MM.1S (cell line): ENCODE results near the gene OOSP1.

ENCODE experiments used
- DNase-seq: peaks from one replicate; pipeline ENCODE4 v3.0.0-alpha.2; 2015
- H2AFZ ChIP-seq: fragments of 300-600 bp; sonication (generic); 2 replicates; pipeline ENCODE4 v1.6.0; 2016; ENCODE audit warnings: antibody characterized with exemption, low read length
- H3F3A ChIP-seq: fragments of 300-600 bp; sonication (generic); 2 replicates; pipeline ENCODE4 v1.6.1; 2016; ENCODE audit warnings: mild to moderate bottlenecking, antibody characterized with exemption, low read length, moderate library complexity, mixed read lengths; ENCODE audit not compliant: insufficient read depth
- H3K27ac ChIP-seq: fragments of 300-600 bp; sonication (generic); 2 replicates; pipeline ENCODE4 v1.5.1; 2016; ENCODE audit warnings: mild to moderate bottlenecking, low read length
- H3K27me3 ChIP-seq: fragments of 300-600 bp; sonication (generic); replicated peaks from 2 replicates; pipeline ENCODE4 v1.6.0; 2016; ENCODE audit warnings: low read length; ENCODE audit not compliant: insufficient read depth
- H3K36me3 ChIP-seq: fragments of 300-600 bp; sonication (generic); replicated peaks from 2 replicates; pipeline ENCODE4 v1.6.1; 2016; ENCODE audit warnings: mild to moderate bottlenecking, low read length, mixed read lengths; ENCODE audit not compliant: insufficient read depth
- H3K4me1 ChIP-seq: fragments of 300-600 bp; sonication (generic); 2 replicates; pipeline ENCODE4 v1.6.1; 2016; ENCODE audit warnings: low read length, mixed read lengths
- H3K4me2 ChIP-seq: fragments of 300-600 bp; sonication (generic); 2 replicates; pipeline ENCODE4 v1.6.0; 2016; ENCODE audit warnings: low read depth, low read length
- H3K4me3 ChIP-seq: fragments of 300-600 bp; sonication (generic); 2 replicates; pipeline ENCODE4 v1.5.1; 2016; ENCODE audit warnings: low read length, mixed read lengths
- H3K79me2 ChIP-seq: fragments of 300-600 bp; sonication (generic); 2 replicates; pipeline ENCODE4 v1.6.1; 2016; ENCODE audit warnings: mixed run types, low read length, mixed read lengths
- H3K9ac ChIP-seq: fragments of 300-600 bp; sonication (generic); 2 replicates; pipeline ENCODE4 v1.6.1; 2016; ENCODE audit warnings: low read length, mixed read lengths
- H3K9me2 ChIP-seq: fragments of 300-600 bp; sonication (generic); replicated peaks from 2 replicates; pipeline ENCODE4 v1.6.1; 2016; ENCODE audit warnings: mild to moderate bottlenecking, low read length, mixed read lengths; ENCODE audit not compliant: insufficient read depth
- H3K9me3 ChIP-seq: fragments of 300-600 bp; sonication (generic); replicated peaks from 2 replicates; pipeline ENCODE4 v1.6.1; 2016; ENCODE audit warnings: mild to moderate bottlenecking, low read length, mixed read lengths; ENCODE audit not compliant: insufficient read depth
- H4K20me1 ChIP-seq: fragments of 300-600 bp; sonication (generic); 2 replicates; pipeline ENCODE4 v1.6.1; 2016; ENCODE audit warnings: mild to moderate bottlenecking, low read length, moderate library complexity, mixed read lengths; ENCODE audit not compliant: insufficient read depth
- EZH2 ChIP-seq: fragments of 300-600 bp; sonication (generic); optimal IDR thresholded peaks from 2 replicates; pipeline ENCODE3; 2017; ENCODE audit warnings: low read depth, mild to moderate bottlenecking, antibody characterized with exemption, low read length, mixed read lengths
- EZH2phosphoT487 ChIP-seq: fragments of 300-600 bp; sonication (generic); IDR thresholded peaks from 2 replicates; pipeline ENCODE4 v1.6.1; 2018; ENCODE audit warnings: antibody characterized with exemption, low read length
- TF ChIP-seq, protein P1 (sequence below): fragments of 300-600 bp; sonication (generic); IDR thresholded peaks from 2 replicates; pipeline ENCODE4 v1.5.1; 2016; ENCODE audit warnings: antibody characterized with exemption, low read length, mixed read lengths

The OOSP1 gene

DNA sequence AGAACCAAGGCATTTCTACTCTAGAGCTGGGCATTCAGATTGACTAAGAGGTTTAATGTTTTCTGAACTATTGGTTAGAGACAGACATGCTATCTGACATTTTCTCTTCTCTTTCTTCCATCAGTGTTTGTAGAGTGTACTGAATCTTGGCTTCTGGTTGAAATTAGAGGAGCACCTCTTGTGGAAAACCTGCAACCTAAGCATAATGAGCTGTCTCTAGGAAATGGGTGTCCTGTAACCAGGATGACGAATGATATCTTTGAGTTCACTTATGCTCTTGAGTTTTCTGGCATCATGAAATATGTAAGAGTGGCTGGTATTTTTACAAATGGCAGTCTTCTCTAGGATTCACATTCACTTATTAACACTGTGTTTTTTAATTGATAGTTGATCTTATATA, 45.0 kb downstream of the OOSP1 start:
- DNase-seq = no peak
- H3K9me2 ChIP-seq = no peaks in the 10 kb centered on the region
- no peaks in the 10 kb centered on the region for H3K36me3 ChIP-seq
- H3K79me2 ChIP-seq = no peaks in the 10 kb centered on the region
- no peak overlapping the region for H3K4me3 ChIP-seq
- no peaks in the 10 kb centered on the region for H3F3A ChIP-seq
- no peaks in the 10 kb centered on the region for H3K4me1 ChIP-seq
- no peak overlapping the region for H2AFZ ChIP-seq
- H4K20me1 ChIP-seq = no peaks in the 10 kb centered on the region
- no peak overlapping the region for H3K27ac ChIP-seq
- no peaks in the 10 kb centered on the region for H3K9me3 ChIP-seq
- H3K4me2 ChIP-seq = no peak overlapping the region
- no peak overlapping the region for H3K9ac ChIP-seq
- no peak for TF ChIP-seq EZH2
- TF ChIP-seq EZH2phosphoT487 = no peak
- TF ChIP-seq, protein P1, sequence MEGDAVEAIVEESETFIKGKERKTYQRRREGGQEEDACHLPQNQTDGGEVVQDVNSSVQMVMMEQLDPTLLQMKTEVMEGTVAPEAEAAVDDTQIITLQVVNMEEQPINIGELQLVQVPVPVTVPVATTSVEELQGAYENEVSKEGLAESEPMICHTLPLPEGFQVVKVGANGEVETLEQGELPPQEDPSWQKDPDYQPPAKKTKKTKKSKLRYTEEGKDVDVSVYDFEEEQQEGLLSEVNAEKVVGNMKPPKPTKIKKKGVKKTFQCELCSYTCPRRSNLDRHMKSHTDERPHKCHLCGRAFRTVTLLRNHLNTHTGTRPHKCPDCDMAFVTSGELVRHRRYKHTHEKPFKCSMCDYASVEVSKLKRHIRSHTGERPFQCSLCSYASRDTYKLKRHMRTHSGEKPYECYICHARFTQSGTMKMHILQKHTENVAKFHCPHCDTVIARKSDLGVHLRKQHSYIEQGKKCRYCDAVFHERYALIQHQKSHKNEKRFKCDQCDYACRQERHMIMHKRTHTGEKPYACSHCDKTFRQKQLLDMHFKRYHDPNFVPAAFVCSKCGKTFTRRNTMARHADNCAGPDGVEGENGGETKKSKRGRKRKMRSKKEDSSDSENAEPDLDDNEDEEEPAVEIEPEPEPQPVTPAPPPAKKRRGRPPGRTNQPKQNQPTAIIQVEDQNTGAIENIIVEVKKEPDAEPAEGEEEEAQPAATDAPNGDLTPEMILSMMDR = no peak
- no peaks in the 10 kb centered on the region for H3K27me3 ChIP-seq

DNA sequence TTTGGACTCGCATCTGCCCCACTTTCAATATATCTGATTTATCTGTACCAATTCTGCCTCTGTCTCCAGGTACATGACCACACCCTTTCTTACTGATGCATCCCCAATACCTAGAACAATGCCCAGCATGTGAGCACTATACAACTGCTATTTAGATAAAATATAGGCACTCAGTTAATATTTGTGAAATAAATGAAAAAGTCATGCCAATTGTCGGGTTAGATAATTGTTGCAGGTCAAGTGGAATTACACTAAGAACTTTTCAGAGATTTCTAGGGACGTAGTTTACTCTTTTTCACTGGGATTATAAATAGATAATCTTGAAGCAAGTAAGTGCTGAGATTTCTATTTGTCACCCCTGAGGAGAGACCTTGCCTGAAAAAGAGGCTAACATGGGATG, 46.1 kb downstream of the OOSP1 start:
- H4K20me1 ChIP-seq = no peaks in the 10 kb centered on the region
- H3K4me2 ChIP-seq = no peak overlapping the region
- H3K79me2 ChIP-seq = no peaks in the 10 kb centered on the region
- H3K9me3 ChIP-seq = no peaks in the 10 kb centered on the region
- no peak overlapping the region for H3K27ac ChIP-seq
- no peak overlapping the region for H3K9ac ChIP-seq
- TF ChIP-seq EZH2 = no peak
- TF ChIP-seq EZH2phosphoT487 = no peak
- TF ChIP-seq, protein P1 = no peak
- no peaks in the 10 kb centered on the region for H3K4me1 ChIP-seq
- no peak overlapping the region for H2AFZ ChIP-seq
- H3K4me3 ChIP-seq = no peak overlapping the region
- H3K36me3 ChIP-seq = no peaks in the 10 kb centered on the region
- no peak for DNase-seq
- no peaks in the 10 kb centered on the region for H3K9me2 ChIP-seq
- H3F3A ChIP-seq = no peaks in the 10 kb centered on the region
- H3K27me3 ChIP-seq = no peaks in the 10 kb centered on the region

DNA sequence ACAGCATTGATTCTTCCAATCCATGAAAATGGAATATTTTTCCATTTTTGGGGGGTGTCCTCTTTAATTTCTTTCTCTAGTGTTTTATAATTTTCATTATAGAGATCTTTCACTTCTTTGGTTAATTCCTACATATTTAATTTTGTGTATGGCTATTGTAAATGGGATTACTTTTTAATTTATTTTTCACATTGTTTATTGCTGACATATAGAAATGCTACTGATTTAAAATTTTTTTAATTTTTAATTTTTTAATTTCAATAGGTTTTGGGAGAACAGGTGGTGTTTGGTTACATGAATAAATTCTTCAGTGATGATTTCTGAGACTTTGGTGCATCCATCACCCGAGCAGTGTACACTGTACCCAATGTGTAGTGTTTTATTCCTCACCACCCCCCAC, 52.2 kb downstream of the OOSP1 start:
- no peak for DNase-seq
- Histone ChIP-seq H3K27ac (no peak overlapping the region), H3K79me2 (no peaks in the 10 kb centered on the region), H3K4me1 (no peaks in the 10 kb centered on the region), H2AFZ (no peak overlapping the region), H3K9me2 (no peaks in the 10 kb centered on the region), H4K20me1 (no peaks in the 10 kb centered on the region), H3K4me2 (no peak overlapping the region), H3K9ac (no peak overlapping the region), H3K36me3 (no peaks in the 10 kb centered on the region), H3K4me3 (no peak overlapping the region), H3F3A (no peaks in the 10 kb centered on the region), H3K9me3 (no peaks in the 10 kb centered on the region), H3K27me3 (no peaks in the 10 kb centered on the region)
- no peak for TF ChIP-seq EZH2phosphoT487
- TF ChIP-seq, protein P1 = no peak
- no peak for TF ChIP-seq EZH2
